ENCODE results near the gene RPS17. TPM values are rescaled to one million over a fixed set of nuclear protein-coding genes. Genes with fewer than 3 reads are reported as not detected.

Gene RPS17
- 1,000 to 10,000 TPM; 2,990 to 3,578 (median 3,066) TPM for total RNA-seq

DNA sequence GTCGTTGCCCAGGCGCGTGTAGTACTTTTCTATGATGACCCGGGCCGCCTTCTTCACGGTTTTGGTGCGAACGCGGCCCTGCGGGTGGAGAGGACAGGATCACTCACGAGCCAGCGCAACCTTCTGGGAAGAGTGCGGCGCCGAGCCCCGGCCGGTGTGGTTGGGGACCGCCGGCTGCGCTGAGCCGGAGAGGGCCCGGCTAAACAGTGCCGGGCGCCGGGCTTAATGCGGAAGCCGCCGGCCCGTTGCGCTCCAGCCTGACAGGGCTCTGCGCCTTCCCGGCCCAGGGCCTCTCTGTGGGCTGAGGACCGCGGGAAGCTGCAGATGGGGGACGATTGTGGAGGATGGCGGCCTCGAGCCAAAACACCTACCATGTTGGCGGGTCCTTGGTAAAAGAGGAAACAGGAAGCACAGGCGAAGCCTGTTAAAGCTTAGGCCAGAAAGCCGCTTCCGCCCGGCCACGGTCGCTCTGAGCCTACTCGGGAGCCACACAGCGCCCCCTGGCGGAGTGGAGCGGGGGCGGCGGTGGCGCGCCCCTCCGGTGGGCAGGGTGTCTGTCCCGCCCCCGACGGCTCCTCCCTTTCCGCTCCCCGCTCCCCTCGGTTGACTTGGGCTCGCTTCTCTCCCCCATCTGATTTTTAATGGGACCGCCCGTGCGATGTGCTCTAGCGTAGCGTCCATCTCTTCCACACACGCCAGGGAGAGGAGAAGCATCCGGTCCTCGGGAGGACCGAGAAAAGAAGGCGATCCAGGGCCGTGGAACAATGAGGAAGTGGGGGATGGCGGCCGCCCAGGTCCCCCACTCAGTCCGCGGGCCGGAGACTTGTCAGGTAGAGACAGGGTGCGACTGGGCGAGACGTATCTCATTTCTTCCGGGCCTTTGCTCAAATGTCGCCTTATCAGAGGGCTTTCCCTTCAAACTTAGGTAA is at the start of gene RPS17:
Gene RPS17, minus strand, starts transcription at position 403 of the 929 bp plus-strand sequence. Its CDS starts 29 bp downstream, at position 374.
- DNase-seq (peak; percentile 99), ATAC-seq (peak; percentile 90 to 93)
- H3K27me3 Mint-ChIP-seq (ENCODE audit: low read depth), result no peaks in the 10 kb centered on the region
- peaks cover 42% of the 10 kb centered on the region for H3K36me3 Mint-ChIP-seq (ENCODE audit: insufficient read depth)
- peaks cover 32% of the 10 kb centered on the region for H3K4me1 Mint-ChIP-seq (ENCODE audit: low read depth)
- H3K9me3 Mint-ChIP-seq, result no peaks in the 10 kb centered on the region
- H3K4me3 Mint-ChIP-seq, result peak within 1 kb of the TSS; percentile 97

DNA sequence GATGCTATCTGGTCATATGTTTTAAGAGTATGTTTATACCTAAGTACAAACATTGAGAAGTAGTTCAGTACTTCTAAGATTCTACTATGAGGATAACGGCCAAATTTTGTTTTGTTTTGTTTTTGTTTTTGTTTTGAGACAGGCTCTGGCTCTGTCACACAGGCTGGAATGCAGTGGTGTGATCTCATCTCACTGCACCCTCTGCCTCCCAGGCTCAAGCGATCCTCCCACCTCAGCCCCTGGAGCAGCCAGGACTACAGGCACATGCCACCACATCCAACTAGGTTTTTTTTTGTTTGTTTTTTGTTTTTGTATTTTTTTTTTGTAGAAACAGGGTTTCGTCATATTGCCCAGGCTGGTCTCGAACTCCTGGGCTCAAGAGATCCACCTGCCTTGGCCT is 47.5 kb upstream of the RPS17 start:
- Mint-ChIP-seq H3K27me3 (ENCODE audit: low read depth) (peaks cover 17% of the 10 kb centered on the region), H3K36me3 (ENCODE audit: insufficient read depth) (no peaks in the 10 kb centered on the region), H3K9me3 (no peaks in the 10 kb centered on the region), H3K4me3 (no peak overlapping the region), H3K4me1 (ENCODE audit: low read depth) (no peaks in the 10 kb centered on the region)
- no peak for DNase-seq
- ATAC-seq, result no peak

DNA sequence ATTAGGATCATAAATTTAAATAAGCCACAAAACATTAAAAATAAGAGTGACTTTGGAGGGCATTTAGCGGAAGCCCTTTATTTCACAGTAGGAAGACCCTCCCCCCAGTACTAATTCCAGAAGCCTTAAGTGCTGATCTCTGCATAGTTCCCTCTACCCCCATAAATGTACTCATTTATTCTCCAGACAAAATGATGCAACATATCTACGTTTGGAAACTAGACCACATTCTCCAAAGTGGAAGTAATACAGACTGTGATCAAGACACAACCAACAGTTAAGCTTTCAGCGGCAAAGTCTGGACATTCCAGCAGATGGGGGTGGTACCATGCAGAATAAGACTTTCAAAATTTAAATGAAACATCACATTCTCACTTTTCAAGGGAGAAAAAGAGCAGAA is 44.8 kb upstream of the RPS17 start:
- Mint-ChIP-seq H3K36me3 (ENCODE audit: insufficient read depth) (no peaks in the 10 kb centered on the region), H3K4me1 (ENCODE audit: low read depth) (no peaks in the 10 kb centered on the region)

DNA sequence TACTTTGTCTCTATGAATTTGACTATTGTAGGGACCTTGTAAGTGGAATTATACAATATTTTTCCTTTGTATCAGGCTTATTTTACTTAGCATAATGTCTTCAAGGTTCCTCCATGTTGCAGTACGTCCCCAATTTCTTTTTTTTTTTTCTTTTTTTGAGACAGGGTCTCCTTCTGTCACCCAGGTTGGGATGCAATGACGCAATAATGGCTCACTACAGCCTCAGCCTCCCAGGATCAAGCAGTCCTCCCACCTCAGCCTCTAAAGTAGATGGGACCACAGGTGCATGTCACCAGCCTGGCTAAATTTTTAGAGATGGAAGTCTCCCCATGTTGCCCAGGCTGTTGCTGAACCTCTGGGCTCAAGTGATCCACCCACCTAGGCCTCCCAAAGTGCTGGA is 40.5 kb upstream of the RPS17 start:
- Mint-ChIP-seq H3K9me3 (no peaks in the 10 kb centered on the region), H3K27me3 (ENCODE audit: low read depth) (peaks cover 22% of the 10 kb centered on the region), H3K4me3 (no peak overlapping the region), H3K36me3 (ENCODE audit: insufficient read depth) (no peaks in the 10 kb centered on the region), H3K4me1 (ENCODE audit: low read depth) (no peaks in the 10 kb centered on the region)
- DNase-seq, result no peak
- no peak for ATAC-seq

More for the DNA sequence above, 44.8 kb upstream of the RPS17 start:
- ATAC-seq, result no peak
- Mint-ChIP-seq H3K27me3 (ENCODE audit: low read depth) (peaks cover 18% of the 10 kb centered on the region), H3K4me3 (no peak overlapping the region), H3K9me3 (no peaks in the 10 kb centered on the region)
- DNase-seq, result no peak

DNA sequence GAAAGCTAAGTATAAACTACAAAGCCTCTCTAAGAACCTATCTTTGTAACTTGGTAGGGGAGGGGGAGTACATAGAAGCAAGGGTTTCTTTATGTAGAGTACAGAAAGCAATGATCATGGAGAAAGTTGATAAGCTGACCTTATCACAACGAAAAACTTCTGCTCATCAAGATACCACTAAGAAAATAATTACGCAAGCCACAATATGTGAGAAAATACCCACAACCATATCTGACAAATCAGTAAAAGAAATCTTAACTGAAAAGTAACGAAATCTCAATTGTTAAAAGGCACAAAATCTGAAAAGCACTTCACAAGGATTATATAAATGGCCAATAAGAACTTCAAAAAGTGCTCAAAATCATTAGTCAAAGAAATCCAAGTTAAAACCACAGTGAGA is 35.1 kb upstream of the RPS17 start:
- Mint-ChIP-seq H3K9me3 (no peaks in the 10 kb centered on the region), H3K27me3 (ENCODE audit: low read depth) (peaks cover 19% of the 10 kb centered on the region)
- ATAC-seq, result no peak

DNA sequence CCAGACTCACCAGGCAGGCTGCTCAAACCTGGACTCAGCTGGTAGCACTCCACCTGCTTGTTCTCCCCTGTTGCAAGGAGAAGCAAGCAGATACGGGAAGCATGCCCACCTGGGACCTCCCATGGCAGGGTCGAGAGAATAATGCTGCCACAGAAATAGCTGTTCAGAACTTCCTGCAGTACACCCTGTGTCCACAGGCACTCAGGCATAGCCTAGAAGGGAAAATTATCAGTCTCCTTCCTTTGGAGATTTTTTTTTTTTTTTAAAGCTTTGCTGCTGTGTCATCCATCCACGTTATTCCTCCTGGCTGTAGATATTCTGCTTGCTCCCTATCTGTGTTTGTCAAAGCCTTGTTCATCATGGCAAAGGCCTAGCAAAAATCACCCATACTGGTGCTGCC is 32.7 kb upstream of the RPS17 start:
- ATAC-seq, result no peak
- no peaks in the 10 kb centered on the region for H3K4me1 Mint-ChIP-seq (ENCODE audit: low read depth)
- no peak overlapping the region for H3K4me3 Mint-ChIP-seq
- no peaks in the 10 kb centered on the region for H3K9me3 Mint-ChIP-seq
- no peak for DNase-seq
- no peaks in the 10 kb centered on the region for H3K36me3 Mint-ChIP-seq (ENCODE audit: insufficient read depth)
- H3K27me3 Mint-ChIP-seq (ENCODE audit: low read depth), result peaks cover 19% of the 10 kb centered on the region

More for the DNA sequence above, 35.1 kb upstream of the RPS17 start:
- no peaks in the 10 kb centered on the region for H3K4me1 Mint-ChIP-seq (ENCODE audit: low read depth)
- no peak for DNase-seq
- H3K4me3 Mint-ChIP-seq, result no peak overlapping the region
- no peaks in the 10 kb centered on the region for H3K36me3 Mint-ChIP-seq (ENCODE audit: insufficient read depth)

DNA sequence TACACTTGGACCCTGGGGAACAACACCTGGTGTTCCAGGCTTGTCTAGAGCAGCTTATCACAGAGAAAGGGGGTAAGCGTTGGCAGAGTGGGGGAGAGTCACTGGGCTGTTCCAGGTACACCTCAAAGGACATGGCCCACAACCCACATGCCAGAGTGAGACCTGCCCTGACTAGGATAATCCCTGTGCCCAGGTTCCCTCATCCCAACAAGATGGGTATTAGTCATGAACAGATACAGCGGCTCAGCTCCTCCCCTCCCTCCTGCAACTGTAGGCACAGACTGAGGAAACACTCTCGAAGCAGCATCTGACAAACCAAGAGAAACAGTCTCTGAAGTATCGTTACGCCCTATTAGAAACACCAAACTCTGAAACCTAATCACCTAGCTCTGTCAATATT is 32.1 kb upstream of the RPS17 start:
- DNase-seq (no peak), ATAC-seq (no peak)
- Mint-ChIP-seq H3K4me1 (ENCODE audit: low read depth) (no peaks in the 10 kb centered on the region), H3K4me3 (no peak overlapping the region), H3K36me3 (ENCODE audit: insufficient read depth) (no peaks in the 10 kb centered on the region), H3K9me3 (no peaks in the 10 kb centered on the region), H3K27me3 (ENCODE audit: low read depth) (peaks cover 19% of the 10 kb centered on the region)

DNA sequence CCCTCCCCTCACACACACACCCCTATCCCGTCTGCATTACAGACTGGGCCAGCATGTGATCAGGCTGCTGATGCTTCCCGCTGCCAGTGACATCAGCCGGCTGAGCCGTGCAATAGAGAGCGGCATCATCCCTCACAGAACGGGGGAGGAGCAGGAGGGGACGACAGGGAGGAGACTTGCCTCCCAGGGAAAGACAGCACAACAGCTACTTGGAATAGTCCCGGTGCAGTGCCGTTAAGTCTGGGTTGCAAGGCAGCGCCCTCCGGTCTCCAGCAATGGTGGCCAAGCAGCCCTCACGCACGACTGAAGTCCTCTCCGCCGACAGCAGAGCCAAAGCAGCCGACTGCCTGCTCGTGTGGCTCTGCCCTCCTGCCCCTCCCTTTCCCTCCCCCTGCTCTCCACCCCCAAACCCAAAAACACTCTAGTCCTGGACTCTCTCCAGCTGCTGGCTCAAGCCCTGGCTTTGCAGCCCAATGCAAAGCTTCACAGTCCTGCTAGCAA is 31.5 kb upstream of the RPS17 start:
- H3K36me3 Mint-ChIP-seq (ENCODE audit: insufficient read depth), result no peaks in the 10 kb centered on the region
- peak; percentile 21 to 37 for ATAC-seq

DNA sequence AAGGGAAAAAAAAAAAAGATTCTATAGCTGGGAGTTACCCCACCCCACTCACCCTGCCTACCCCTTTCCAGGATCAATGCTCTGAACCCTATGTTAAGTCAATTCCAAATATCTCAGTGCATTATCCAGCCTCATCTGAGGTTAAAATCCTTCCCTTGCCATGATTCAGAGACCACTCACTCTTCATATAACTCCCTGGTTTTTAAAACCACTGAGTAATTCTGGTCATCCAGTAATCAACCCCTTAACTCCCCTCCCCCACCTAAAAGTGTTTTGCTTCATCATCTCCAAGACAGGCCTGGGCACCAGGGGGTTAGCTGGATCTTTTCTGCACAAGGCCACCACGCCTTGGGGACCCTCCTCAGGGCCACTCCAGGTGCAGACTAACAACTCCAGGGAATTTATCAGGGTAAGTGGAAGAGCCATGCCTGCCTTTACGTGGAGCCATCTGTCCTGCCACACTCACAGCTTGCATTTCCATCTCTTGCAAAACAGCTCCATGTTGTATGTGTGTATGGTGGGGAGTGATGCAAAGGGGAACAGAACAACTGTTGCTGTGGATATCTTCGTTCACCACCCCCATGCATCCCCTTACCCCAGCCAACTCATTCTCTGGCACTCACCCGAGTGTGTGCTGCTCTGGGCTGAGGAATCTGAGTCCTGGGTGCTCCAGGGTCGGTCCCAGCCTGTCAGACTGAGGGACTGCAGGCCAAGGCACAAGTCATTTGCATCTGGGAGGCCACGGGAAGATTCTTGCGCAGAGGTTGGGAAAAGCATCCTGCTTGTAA is 30.7 kb upstream of the RPS17 start:
- Mint-ChIP-seq H3K4me1 (ENCODE audit: low read depth) (no peaks in the 10 kb centered on the region), H3K9me3 (no peaks in the 10 kb centered on the region), H3K4me3 (no peak overlapping the region), H3K36me3 (ENCODE audit: insufficient read depth) (no peaks in the 10 kb centered on the region), H3K27me3 (ENCODE audit: low read depth) (peaks cover 17% of the 10 kb centered on the region)
- no peak for ATAC-seq
- no peak for DNase-seq

More for the DNA sequence above, 31.5 kb upstream of the RPS17 start:
- H3K27me3 Mint-ChIP-seq (ENCODE audit: low read depth), result peaks cover 19% of the 10 kb centered on the region
- no peak overlapping the region for H3K4me3 Mint-ChIP-seq
- no peak for DNase-seq
- no peaks in the 10 kb centered on the region for H3K9me3 Mint-ChIP-seq
- H3K4me1 Mint-ChIP-seq (ENCODE audit: low read depth), result no peaks in the 10 kb centered on the region

DNA sequence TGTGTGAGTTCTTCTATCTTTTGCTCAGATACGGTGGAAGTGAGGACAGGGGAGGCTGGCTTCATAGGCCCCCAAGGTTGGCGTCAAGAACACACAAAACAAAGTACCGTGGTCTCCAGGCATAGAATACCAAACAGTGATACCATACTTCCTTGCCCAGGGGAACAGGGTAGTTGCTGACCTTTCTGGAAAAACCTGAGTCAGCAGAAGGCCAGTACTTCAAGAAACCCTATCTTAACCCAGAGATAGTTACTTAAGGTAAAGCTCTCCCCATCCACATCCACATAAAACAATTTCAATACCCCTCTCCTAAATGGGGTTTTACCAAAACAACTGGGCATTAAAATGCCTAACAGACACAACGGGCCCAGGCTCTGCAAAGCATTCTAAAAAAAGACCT is 29.6 kb upstream of the RPS17 start:
- Mint-ChIP-seq H3K27me3 (ENCODE audit: low read depth) (peaks cover 15% of the 10 kb centered on the region), H3K36me3 (ENCODE audit: insufficient read depth) (no peaks in the 10 kb centered on the region), H3K4me1 (ENCODE audit: low read depth) (no peaks in the 10 kb centered on the region), H3K9me3 (no peaks in the 10 kb centered on the region), H3K4me3 (no peak overlapping the region)
- DNase-seq (no peak), ATAC-seq (no peak)

DNA sequence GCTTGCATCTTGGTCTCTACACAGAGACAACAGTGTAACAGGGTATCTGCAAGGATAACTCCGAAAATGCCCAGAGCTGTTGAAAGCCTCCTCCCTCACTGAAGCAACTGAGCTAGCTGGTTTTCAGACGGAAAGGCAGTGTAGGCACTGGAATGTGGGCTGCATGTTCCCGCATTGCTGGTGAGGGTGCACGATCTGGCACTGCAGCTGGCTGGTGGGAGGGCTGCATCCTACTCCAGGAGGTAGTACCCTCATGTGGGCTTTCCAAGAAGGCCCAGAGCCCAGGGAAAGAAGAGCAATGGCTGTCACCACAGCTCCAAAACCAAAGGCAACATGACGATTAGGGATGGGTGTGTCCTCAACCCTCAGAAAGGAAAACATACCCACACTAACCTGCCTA is 28.7 kb upstream of the RPS17 start:
- H3K36me3 Mint-ChIP-seq (ENCODE audit: insufficient read depth), result no peaks in the 10 kb centered on the region
- no peaks in the 10 kb centered on the region for H3K4me1 Mint-ChIP-seq (ENCODE audit: low read depth)
- ATAC-seq (no peak), DNase-seq (no peak)
- peaks cover 13% of the 10 kb centered on the region for H3K27me3 Mint-ChIP-seq (ENCODE audit: low read depth)
- no peak overlapping the region for H3K4me3 Mint-ChIP-seq
- H3K9me3 Mint-ChIP-seq, result no peaks in the 10 kb centered on the region

DNA sequence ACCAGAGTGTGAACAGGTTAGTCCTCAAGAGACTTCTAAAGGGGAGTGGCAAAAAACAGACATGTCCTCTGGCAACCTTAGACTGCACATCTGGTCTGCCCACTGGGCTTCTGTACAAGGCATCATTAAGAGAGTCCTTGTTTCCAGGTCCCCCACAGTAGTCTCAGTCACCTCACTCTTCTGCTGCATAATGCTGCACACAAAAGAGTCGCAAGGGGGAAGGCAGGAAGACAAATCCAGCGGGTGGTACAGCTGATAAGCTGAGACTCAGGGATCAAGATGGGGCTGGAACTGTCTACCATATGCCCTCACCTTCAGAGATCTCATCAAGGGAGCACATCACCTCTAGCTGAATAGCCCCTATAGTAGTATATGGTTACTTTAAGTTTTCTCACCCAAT is 27.4 kb upstream of the RPS17 start:
- DNase-seq (no peak), ATAC-seq (no peak)
- H3K27me3 Mint-ChIP-seq (ENCODE audit: low read depth), result peaks cover 7% of the 10 kb centered on the region
- no peaks in the 10 kb centered on the region for H3K4me1 Mint-ChIP-seq (ENCODE audit: low read depth)
- no peak overlapping the region for H3K4me3 Mint-ChIP-seq
- H3K9me3 Mint-ChIP-seq, result no peaks in the 10 kb centered on the region
- no peaks in the 10 kb centered on the region for H3K36me3 Mint-ChIP-seq (ENCODE audit: insufficient read depth)

DNA sequence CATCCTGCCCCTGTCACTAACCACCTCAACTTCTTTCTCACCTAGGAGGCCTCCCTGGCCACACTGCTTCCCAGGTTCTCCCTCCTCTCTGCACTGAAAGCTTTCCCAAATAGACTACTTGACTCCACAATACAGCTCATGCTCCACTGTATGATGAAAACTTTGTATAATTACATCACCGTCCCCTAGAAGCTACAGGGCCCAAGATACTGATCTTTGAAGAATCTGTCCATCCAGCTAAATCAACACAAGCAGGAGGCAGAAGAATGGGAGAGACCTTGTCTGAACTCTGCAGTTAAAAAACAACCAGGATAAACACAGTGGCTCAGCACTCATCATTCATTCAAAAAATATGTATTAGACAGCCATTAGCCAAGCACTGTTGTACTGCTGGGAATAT is 26.4 kb upstream of the RPS17 start:
- Mint-ChIP-seq H3K27me3 (ENCODE audit: low read depth) (peaks cover 4% of the 10 kb centered on the region), H3K4me3 (no peak overlapping the region), H3K4me1 (ENCODE audit: low read depth) (no peaks in the 10 kb centered on the region), H3K36me3 (ENCODE audit: insufficient read depth) (no peaks in the 10 kb centered on the region), H3K9me3 (no peaks in the 10 kb centered on the region)
- DNase-seq (no peak), ATAC-seq (no peak)

DNA sequence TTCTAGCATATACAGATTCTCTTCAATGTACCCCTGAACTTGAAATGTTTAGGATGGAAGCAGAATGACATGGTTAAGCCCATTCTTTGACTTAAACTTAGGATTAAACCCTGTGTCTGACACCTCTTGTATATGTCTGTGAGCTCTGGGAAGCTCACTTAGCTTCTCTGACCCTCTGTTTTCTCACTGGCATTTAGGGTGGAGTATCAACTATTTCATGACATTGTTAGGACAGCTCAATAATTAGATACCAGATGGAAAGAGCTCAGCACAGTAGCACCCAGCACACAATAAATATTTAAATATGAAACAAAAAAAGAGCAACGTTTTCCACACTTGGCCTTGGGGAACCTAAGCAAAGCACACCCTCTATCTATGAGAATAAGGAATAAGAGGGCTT is 18.2 kb upstream of the RPS17 start:
- ATAC-seq (no peak), DNase-seq (no peak)
- Mint-ChIP-seq H3K4me3 (no peak overlapping the region), H3K9me3 (no peaks in the 10 kb centered on the region), H3K36me3 (ENCODE audit: insufficient read depth) (no peaks in the 10 kb centered on the region), H3K4me1 (ENCODE audit: low read depth) (no peaks in the 10 kb centered on the region), H3K27me3 (ENCODE audit: low read depth) (peaks cover 5% of the 10 kb centered on the region)
